Fibroblast of pulmonary artery (primary cell): ENCODE data around the gene STX4.

Experiments used
- DNase-seq: peaks from one replicate; pipeline ENCODE4 v3.0.0-alpha.2; 2010; ENCODE audit warnings: low read depth
- H3K4me3 ChIP-seq: replicated peaks from 2 replicates; pipeline ENCODE4 v1.5.1; 2011; ENCODE audit warnings: low read depth, mild to moderate bottlenecking, control low read depth, low read length, moderate library complexity
- TF ChIP-seq, protein P1 (sequence below): IDR thresholded peaks from 2 replicates; pipeline ENCODE4 v1.5.1; 2011; ENCODE audit warnings: mild to moderate bottlenecking, control low read depth, low read length, inconsistent platforms; ENCODE audit errors: missing control alignments

Gene STX4

DNA sequence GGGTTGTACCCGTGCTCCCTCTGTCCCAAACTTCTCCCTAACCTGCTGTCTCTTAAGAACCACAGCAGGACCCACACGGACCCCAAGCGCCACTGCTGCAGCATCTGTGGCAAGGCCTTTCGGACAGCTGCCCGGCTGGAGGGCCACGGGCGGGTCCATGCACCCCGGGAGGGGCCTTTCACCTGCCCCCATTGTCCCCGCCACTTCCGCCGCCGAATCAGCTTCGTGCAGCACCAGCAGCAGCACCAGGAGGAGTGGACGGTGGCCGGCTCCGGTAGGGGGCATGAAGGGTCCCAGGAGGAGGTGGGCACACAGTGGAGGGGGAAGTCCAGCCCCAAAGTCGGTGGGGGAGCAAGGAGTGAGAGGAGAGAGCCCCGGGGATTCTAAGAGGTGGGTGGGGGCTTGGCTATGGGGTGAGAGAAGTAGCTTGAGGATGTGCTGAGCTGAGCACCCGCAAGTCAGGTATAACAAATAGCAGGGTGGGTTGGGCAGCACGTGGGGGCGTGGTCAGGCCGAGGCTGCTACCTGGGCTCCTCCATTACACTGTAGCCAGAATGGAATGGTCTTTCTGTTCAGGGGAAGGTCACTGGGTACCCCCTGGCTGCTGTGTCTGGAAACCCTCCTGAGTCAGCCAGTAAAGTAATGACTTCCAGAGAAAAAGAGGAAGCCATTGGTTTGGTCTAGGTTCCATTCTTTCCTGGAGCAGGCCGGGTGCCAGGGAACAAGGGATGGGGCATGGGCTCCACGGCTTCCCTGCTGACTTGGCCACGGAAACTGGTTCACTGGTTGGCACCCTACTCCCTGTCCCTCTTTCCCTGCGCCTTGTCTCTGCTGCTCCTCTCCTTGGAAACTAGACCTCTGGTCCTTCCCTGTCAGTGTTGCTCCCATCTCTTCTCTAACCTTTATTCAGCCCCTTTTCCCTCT lies 48.3 kb downstream of the STX4 start:
- H3K4me3 ChIP-seq: no peak overlapping the region
- TF ChIP-seq, protein P1, sequence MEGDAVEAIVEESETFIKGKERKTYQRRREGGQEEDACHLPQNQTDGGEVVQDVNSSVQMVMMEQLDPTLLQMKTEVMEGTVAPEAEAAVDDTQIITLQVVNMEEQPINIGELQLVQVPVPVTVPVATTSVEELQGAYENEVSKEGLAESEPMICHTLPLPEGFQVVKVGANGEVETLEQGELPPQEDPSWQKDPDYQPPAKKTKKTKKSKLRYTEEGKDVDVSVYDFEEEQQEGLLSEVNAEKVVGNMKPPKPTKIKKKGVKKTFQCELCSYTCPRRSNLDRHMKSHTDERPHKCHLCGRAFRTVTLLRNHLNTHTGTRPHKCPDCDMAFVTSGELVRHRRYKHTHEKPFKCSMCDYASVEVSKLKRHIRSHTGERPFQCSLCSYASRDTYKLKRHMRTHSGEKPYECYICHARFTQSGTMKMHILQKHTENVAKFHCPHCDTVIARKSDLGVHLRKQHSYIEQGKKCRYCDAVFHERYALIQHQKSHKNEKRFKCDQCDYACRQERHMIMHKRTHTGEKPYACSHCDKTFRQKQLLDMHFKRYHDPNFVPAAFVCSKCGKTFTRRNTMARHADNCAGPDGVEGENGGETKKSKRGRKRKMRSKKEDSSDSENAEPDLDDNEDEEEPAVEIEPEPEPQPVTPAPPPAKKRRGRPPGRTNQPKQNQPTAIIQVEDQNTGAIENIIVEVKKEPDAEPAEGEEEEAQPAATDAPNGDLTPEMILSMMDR: no peak
- DNase-seq: no peak

DNA sequence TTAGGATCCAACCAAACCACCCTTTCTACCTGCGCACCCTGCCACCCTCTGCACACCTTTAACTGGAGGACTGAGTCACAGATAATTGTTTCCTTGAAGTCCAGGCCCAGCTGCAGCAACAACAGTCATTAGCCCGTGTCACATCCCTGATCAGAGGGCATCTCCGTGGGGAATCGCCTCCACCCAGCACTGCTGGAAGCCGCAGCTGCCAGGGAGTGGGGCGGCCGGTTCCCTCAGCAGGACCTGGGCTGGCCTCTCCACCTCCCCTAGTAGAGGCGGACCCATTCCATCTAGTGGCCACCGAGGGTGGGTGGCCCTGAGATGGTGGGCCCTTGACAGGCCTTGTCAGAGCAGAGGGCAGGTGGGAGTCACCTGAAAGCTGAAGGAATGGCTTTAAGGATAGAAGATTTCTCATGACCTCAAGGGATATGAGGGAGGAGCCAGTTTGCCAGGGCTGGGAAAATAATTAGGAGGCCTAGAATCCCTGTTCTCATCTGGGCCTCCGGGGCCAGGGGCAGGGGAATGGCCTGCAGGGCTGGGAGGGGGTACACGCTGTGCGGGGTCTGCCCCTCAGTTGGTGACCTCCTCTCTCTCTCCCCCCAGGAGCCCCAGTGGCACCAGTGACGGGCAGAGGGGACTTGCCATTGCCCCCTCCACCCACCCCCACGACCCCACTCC lies 49.1 kb downstream of the STX4 start:
- TF ChIP-seq, protein P1: no peak
- no peak overlapping the region for H3K4me3 ChIP-seq
- no peak for DNase-seq

DNA sequence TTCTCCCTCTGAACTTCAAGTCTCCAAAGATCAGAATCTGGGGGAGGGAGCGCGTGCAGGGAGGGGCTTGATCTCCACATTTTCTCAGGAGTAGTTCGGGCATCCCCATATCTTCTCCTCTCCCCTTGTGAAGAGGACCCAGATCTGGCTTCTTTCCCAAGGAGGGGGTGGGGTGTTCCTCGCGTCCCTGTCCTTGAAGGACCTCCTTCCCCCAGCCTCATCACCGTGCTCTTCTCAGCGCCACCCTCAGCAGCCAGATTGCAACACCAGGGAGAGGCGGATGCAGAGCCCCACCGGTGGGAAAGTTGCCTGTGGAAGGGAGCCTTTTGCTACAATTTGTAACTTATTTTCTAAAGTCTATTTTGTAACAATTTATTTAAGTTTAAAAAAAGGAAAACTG lies 49.7 kb downstream of the STX4 start:
- DNase-seq: no peak
- TF ChIP-seq, protein P1: no peak
- no peak overlapping the region for H3K4me3 ChIP-seq

DNA sequence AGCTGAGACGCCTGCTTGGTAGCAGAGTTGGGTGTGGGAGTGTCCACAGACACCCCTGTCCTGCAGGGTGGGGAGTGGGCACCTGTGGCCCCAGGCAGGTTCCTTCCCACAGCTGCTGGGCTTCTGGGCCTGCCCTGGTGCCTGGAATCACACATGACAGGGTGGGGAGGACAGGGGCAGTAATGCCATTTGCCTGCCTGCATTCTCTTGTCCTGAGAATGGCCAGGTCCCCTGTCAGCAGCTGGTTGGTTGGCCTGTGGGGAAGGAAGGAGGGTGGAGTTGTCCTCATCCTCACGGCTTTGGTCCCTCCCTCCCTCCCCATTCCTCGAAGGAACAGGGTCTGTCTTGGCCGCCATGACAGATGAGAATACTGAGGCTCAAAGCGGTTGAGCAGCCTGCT lies 50.2 kb downstream of the STX4 start:
- TF ChIP-seq, protein P1: no peak
- no peak for DNase-seq
- H3K4me3 ChIP-seq: no peak overlapping the region

DNA sequence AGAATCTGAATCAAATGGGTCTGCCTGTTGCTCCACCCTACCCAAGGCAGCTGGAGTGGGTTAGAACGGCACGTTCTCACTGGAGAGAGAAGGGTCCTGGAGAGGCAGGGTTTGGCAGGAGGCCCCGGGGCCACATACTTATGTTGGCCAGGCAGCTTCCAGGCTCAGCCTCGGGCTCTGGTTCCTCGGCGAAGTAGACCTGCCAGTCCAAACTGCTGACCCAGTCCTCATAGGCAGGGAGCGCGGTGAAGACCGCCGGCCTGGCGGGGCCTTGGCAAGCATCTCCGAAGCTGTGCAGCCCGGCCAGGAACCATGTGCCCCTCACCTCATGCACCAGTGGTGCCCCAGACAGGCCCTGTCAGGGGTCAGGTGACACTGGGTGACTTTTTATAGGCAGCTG lies 50.6 kb downstream of the STX4 start:
- H3K4me3 ChIP-seq: no peak overlapping the region
- TF ChIP-seq, protein P1: no peak

DNA sequence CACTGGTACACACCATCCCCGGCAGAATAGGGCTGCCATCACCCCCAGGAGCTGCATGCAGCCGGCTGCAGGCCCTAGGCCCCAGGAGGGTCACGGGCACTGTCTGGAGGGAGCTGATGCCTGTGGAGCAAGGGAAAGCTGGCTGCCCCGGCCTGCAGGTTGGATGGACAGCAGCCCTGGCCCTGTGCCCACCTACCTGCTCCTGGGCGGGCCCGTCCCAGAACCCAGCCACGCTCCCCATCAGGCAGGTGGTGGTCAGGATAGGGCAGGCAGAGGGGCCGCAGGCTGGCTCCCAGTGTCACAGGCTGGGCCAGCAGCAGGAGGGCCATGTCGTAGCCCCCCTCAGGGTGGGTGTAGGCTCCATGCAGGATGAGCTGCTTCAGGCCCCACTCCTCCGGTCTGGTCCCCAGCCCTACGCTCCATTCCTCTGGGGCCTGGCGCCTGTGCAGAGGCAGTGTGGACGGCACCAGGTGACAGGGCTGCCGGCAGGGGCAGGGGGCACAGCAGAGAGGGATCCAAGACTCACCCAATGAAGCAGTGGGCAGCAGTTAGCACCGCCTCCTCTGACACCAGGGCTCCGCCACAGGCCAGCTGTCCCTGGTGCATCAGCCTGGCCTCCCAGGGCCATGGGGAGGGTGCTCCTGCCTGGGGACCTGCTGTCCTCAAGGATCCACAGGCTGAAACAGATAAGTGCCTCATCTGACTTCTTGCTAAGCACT lies 51.4 kb downstream of the STX4 start:
- DNase-seq: no peak
- no peak overlapping the region for H3K4me3 ChIP-seq
- TF ChIP-seq, protein P1: no peak

More for the DNA sequence above, 50.6 kb downstream of the STX4 start:
- no peak for DNase-seq
